D721Med (cell line): Measurements from ENCODE around the gene GAMT.

Experiments
- DNase-seq: peaks from one replicate; pipeline ENCODE4 v3.0.0; 2011; ENCODE audit warnings: low spot score; ENCODE audit not compliant: insufficient read length
- FAIRE-seq: peaks from 2 replicates; lab custom pipeline; 2011; peaks lifted over from hg19 to GRCh38; lab: Jason Lieb, UNC
- CTCF ChIP-seq: IDR thresholded peaks from 2 replicates; pipeline ENCODE4 v1.5.1; 2012; ENCODE audit warnings: mild to moderate bottlenecking, control low read depth; ENCODE audit not compliant: insufficient read depth; ENCODE audit errors: missing control alignments

The GAMT gene

GRCh38 chr19:1382250-1382649, 19.1 kb downstream of the GAMT start:
- DNase-seq (no peak), FAIRE-seq (no peak)
- no peak for TF ChIP-seq CTCF

- no peak for TF ChIP-seq CTCF
- no peak for FAIRE-seq
These were observed 21.3 kb downstream of the GAMT start for GRCh38 chr19:1379961-1380489.

GRCh38 chr19:1379126-1379905, 22.0 kb downstream of the GAMT start:
- DNase-seq (no peak), FAIRE-seq (no peak)
- no peak for TF ChIP-seq CTCF

More at GRCh38 chr19:1379961-1380489, 21.3 kb downstream of the GAMT start:
- no peak for DNase-seq

GRCh38 chr19:1377965-1378785, 23.2 kb downstream of the GAMT start:
- FAIRE-seq (no peak), DNase-seq (no peak)
- TF ChIP-seq CTCF, result no peak

- FAIRE-seq (no peak), DNase-seq (no peak)
- TF ChIP-seq CTCF, result no peak
These were observed 24.0 kb downstream of the GAMT start for GRCh38 chr19:1377176-1377964.

GRCh38 chr19:1376415-1376805, 24.9 kb downstream of the GAMT start:
- FAIRE-seq (no peak), DNase-seq (no peak)
- no peak for TF ChIP-seq CTCF
